MCF 10A (cell line): Measurements from ENCODE around the gene HGF. TPM values are rescaled to one million over a fixed set of nuclear protein-coding genes. Genes with fewer than 3 reads are reported as not detected.

Source experiments
- BruUV-seq: library from RNA; stranded (reverse); fragments of 400-500 nt; replicated peaks from 2 replicates; lab custom pipeline; 2021; lab: Mats Ljungman, UMichigan
- CTCF ChIA-PET: fragments of 300-600 bp; sonication (Branson Sonifier 250); formaldehyde crosslinking; extraction: SDS; loops from one replicate; lab custom pipeline; 2021; ENCODE audit warnings: antibody characterized with exemption, inconsistent platforms; lab: Yijun Ruan, JAX
- POLR2A ChIA-PET: fragments of 300-600, 350-650 bp; sonication (Branson Sonifier 250); formaldehyde crosslinking; extraction: SDS; loops from one replicate; lab custom pipeline; 2020; ENCODE audit warnings: antibody characterized with exemption, inconsistent platforms; lab: Yijun Ruan, JAX
- DNase-seq: peaks from one replicate; pipeline ENCODE4 v3.0.0-alpha.2; 2018; ENCODE audit not compliant: unreplicated experiment
- H3K27ac Mint-ChIP-seq: one replicate; pipeline ENCODE4 v1.8.0; 2022; ENCODE audit warnings: mild to moderate bottlenecking, low read depth, mixed read lengths; ENCODE audit not compliant: unreplicated experiment
- H3K27me3 Mint-ChIP-seq: one replicate; pipeline ENCODE4 v1.8.0; 2022; ENCODE audit warnings: mixed read lengths; ENCODE audit not compliant: insufficient read depth, unreplicated experiment
- H3K36me3 Mint-ChIP-seq: one replicate; pipeline ENCODE4 v1.8.0; 2022; ENCODE audit warnings: mild to moderate bottlenecking, moderate library complexity, mixed read lengths; ENCODE audit not compliant: insufficient read depth, unreplicated experiment
- H3K4me1 Mint-ChIP-seq: one replicate; pipeline ENCODE4 v1.8.0; 2022; ENCODE audit warnings: mixed read lengths; ENCODE audit not compliant: insufficient read depth, unreplicated experiment
- H3K4me3 Mint-ChIP-seq: one replicate; pipeline ENCODE4 v1.8.0; 2022; ENCODE audit warnings: mild to moderate bottlenecking, moderate library complexity, mixed read lengths; ENCODE audit not compliant: unreplicated experiment
- H3K9me3 Mint-ChIP-seq: one replicate; pipeline ENCODE4 v1.8.0; 2022; ENCODE audit warnings: mixed read lengths; ENCODE audit not compliant: unreplicated experiment
- intact Hi-C: fragments of 100-400 bp; cut with micrococcal nuclease; formaldehyde crosslinking; loops from 2 replicates; pipeline ENCODE4 v1.14.1; 2022
- total RNA-seq: library from RNA; stranded (reverse); gene quantifications from 2 replicates; pipeline ENCODE4 v1.2.3, GENCODE V29; 2022
- TF ChIP-seq, protein P1 (sequence below): fragments of 200-600 bp; IDR thresholded peaks from one replicate; pipeline ENCODE4 v1.8.0; 2022; ENCODE audit warnings: antibody characterized with exemption, mild to moderate bottlenecking; ENCODE audit not compliant: unreplicated experiment

HGF gene
- total RNA-seq, 1 experiment from 2014 or later: not detected

DNA sequence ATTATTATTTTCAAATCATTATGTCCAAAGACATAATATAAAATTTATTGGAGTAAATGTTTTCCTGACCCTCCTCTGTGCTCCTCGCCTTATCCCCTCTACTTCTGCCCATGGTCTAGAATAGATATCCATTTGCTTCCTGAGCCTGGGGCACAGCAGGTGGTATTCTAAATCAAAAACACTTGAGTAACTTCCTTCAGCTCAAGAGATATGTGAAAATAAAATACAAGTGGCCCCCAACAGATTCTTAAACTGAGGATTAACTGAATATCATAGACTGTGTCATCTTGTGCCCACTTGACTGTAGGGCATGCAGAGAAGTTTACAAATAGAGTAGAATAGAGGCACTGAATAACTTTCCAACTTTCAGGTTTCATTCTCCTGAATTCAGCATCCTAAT is 59.1 kb downstream of the HGF start:
- no TSS peak for BruUV-seq
- CTCF ChIA-PET: interaction anchor here (0.7 to 11.3 kb wide), 2 partner anchors 211 to 1018 kb away, joined by 3 to 224 read pairs; no protein-coding TSS in a partner anchor
- no peaks in the 10 kb centered on the region for H3K9me3 Mint-ChIP-seq
- DNase-seq: no peak
- no peaks in the 10 kb centered on the region for H3K36me3 Mint-ChIP-seq
- H3K4me3 Mint-ChIP-seq: no peak overlapping the region
- no peak overlapping the region for H3K27ac Mint-ChIP-seq
- intact Hi-C loops: no loop called here
- H3K4me1 Mint-ChIP-seq: no peaks in the 10 kb centered on the region
- H3K27me3 Mint-ChIP-seq: no peaks in the 10 kb centered on the region
- POLR2A ChIA-PET: no interaction called here
- TF ChIP-seq, protein P1, sequence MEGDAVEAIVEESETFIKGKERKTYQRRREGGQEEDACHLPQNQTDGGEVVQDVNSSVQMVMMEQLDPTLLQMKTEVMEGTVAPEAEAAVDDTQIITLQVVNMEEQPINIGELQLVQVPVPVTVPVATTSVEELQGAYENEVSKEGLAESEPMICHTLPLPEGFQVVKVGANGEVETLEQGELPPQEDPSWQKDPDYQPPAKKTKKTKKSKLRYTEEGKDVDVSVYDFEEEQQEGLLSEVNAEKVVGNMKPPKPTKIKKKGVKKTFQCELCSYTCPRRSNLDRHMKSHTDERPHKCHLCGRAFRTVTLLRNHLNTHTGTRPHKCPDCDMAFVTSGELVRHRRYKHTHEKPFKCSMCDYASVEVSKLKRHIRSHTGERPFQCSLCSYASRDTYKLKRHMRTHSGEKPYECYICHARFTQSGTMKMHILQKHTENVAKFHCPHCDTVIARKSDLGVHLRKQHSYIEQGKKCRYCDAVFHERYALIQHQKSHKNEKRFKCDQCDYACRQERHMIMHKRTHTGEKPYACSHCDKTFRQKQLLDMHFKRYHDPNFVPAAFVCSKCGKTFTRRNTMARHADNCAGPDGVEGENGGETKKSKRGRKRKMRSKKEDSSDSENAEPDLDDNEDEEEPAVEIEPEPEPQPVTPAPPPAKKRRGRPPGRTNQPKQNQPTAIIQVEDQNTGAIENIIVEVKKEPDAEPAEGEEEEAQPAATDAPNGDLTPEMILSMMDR: no peak

- intact Hi-C loops: no loop called here
- POLR2A ChIA-PET: no interaction called here
- no peaks in the 10 kb centered on the region for H3K4me1 Mint-ChIP-seq
- TF ChIP-seq, protein P1: no peak
- no peak overlapping the region for H3K27ac Mint-ChIP-seq
- no peaks in the 10 kb centered on the region for H3K9me3 Mint-ChIP-seq
- CTCF ChIA-PET: interaction anchor here (0.5 to 11.3 kb wide), 2 partner anchors 210 to 251 kb away, joined by 4 to 224 read pairs; no protein-coding TSS in a partner anchor
- H3K4me3 Mint-ChIP-seq: no peak overlapping the region
- no peak for DNase-seq
- BruUV-seq: no TSS peak
- no peaks in the 10 kb centered on the region for H3K36me3 Mint-ChIP-seq
- H3K27me3 Mint-ChIP-seq: no peaks in the 10 kb centered on the region
Observed at GRCh38 chr7:81709836-81710235, 60.0 kb downstream of the HGF start.

DNA sequence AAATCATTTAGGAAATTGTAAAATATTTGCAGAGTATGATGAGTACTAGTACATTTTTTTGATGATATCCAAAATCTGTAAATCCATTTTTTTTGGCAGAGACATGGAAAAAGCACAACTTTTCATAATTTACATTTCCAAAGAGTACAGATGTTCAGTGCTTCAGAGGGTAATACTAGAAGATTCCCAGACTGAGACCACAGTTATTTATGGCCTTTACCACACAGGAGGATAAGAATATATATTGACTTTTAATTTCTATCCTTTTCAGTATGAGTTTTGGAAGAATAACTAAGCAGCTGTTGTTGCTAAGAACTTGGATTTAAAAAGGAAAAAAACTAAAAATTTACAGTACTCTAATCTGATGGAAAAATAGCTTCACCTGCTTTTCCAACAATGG is 61.9 kb downstream of the HGF start:
- BruUV-seq: no TSS peak
- no peak for DNase-seq
- Mint-ChIP-seq H3K27me3 (no peaks in the 10 kb centered on the region), H3K4me3 (no peak overlapping the region), H3K4me1 (no peaks in the 10 kb centered on the region), H3K27ac (no peak overlapping the region), H3K9me3 (no peaks in the 10 kb centered on the region), H3K36me3 (no peaks in the 10 kb centered on the region)
- TF ChIP-seq, protein P1: no peak
- intact Hi-C loops: no loop called here
- ChIA-PET CTCF (no interaction called here), POLR2A (no interaction called here)

DNA sequence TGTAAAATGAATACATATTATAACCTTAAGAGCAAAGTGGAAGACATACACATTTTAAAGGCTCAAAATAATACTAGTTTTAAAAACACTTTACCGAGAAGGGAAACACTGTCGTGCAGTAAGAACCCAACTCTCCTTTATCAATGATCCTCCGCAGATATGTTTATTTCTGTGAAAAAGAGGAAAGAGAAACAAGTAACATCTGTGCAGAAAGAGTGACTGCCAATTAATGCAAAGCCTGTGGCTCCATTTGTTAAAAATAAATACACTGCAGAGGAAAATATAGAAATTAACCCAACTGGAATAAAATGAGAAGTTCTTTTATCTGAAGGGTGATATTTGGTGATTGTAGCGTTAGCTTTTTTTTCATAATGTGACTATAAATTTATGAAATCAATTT is 62.7 kb downstream of the HGF start:
- BruUV-seq: no TSS peak
- Mint-ChIP-seq H3K27me3 (no peaks in the 10 kb centered on the region), H3K27ac (no peak overlapping the region), H3K4me3 (no peak overlapping the region), H3K4me1 (no peaks in the 10 kb centered on the region), H3K9me3 (no peaks in the 10 kb centered on the region), H3K36me3 (no peaks in the 10 kb centered on the region)
- TF ChIP-seq, protein P1: no peak
- ChIA-PET CTCF (interaction anchor here (1.3 kb wide), 1 partner anchor 19 kb away, joined by 3 read pairs; no protein-coding TSS in a partner anchor), POLR2A (interaction anchor here (0.6 kb wide), 1 partner anchor 822 kb away, joined by 3 read pairs; no protein-coding TSS in a partner anchor)
- no peak for DNase-seq
- intact Hi-C loops: no loop called here
